GM19397 (cell line): Measurements from ENCODE around the gene DHCR24.
"Not testable (repeated sequence)": the region's sequence is repeated elsewhere in the genome, so short reads cannot be mapped to it uniquely, and the experiment has no call there.

ENCODE experiments used
- ATAC-seq: cut with Tn5 transposase; IDR thresholded peaks from one replicate; pipeline ENCODE4 v1.9.1; 2021; ENCODE audit warnings: mild to moderate bottlenecking, moderate library complexity; ENCODE audit not compliant: unreplicated experiment

Gene DHCR24

GRCh38 chr1:54888080-54888733 lies 1.2 kb upstream of the DHCR24 start:
- ATAC-seq = no peak

DNA sequence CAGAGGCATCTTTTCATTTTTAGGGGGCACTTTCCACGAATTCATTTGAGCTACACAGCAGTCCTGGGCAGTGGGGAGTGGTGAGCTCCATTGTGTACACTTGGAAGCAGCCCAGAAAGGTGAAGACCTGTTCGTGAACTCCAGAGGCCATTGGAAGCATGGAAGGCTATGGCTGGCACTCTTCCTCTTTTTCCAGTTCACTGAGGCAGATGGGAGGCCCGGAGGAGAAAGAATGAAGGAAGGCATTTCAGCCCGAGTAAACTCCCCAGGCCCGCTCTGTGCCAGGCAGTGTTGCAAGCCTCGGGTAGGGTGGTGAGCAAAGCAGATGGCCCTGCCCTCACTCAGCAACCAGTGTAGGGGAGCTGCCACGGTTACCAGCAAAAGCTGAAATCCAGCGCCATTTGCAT lies 673 bp upstream of the DHCR24 start:
- ATAC-seq = no peak

DNA sequence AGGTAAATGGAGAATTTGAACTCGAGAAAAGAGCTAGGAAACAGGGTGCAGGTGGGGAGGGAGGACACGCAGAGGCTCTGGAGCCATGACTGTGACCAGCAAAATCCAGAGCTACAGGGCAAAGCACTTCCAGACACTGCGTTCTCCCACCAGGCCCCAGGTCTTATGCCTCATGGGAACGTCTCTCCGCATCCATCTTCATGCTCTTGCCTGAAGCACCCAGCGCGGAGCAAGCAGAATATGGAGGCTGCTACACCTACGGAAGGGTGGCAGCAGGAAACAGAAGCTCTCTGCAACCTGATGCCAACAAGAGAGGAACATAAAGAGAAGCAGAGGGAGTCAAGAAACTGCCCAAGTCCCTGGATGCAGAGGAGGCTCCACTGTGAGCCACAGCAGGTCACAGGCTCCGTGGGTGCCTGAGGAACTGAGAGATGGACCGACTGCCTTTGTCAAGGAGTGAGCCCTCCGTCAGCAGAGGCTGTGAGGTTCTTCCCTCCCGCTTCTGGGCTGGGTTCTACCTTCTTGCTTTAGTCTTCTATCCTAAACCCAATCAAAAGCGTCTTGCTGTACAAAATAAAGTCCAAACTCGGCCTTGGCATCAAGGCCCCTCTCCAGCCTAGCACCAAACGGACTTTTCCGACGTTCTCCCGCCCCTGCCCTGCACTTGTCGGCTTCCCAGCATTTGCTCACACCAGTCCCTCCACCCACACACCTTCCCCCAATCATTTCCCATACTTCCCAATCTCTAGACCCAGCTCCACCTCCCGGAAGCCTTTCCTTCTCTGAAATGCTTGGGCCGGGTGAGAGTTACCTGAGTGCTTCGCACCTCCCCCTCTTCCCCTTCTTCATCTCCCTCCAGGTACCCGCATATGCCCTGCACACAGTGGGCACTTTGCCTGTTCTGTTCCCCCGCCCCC lies 930 bp downstream of the DHCR24 start:
- ATAC-seq = no peak

GRCh38 chr1:54885237-54885679 lies 1.7 kb downstream of the DHCR24 start:
- no peak for ATAC-seq

- ATAC-seq = no peak
These were observed 2.2 kb downstream of the DHCR24 start for GRCh38 chr1:54884768-54885167.

DNA sequence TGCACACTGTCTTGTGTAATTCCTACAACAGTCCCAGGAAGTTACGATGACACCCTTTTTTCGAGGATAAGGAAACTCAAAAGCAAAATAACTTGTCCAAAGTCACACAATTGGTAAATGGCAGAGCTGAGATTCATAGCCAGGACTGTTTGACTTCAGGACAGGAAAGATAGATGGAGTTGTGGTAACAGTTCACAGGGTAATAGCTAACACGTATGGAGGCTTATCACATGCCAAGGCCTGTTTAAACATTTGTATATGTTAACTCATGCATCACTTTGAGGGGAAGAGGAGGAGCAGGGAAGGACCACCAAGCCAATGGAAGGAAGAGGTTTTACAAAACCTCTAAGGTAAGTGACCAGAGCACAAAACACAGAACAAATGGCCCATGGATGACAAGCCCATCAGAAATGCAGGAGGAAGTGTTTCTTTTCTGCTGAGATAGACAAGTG lies 2.8 kb downstream of the DHCR24 start:
- ATAC-seq = no peak

DNA sequence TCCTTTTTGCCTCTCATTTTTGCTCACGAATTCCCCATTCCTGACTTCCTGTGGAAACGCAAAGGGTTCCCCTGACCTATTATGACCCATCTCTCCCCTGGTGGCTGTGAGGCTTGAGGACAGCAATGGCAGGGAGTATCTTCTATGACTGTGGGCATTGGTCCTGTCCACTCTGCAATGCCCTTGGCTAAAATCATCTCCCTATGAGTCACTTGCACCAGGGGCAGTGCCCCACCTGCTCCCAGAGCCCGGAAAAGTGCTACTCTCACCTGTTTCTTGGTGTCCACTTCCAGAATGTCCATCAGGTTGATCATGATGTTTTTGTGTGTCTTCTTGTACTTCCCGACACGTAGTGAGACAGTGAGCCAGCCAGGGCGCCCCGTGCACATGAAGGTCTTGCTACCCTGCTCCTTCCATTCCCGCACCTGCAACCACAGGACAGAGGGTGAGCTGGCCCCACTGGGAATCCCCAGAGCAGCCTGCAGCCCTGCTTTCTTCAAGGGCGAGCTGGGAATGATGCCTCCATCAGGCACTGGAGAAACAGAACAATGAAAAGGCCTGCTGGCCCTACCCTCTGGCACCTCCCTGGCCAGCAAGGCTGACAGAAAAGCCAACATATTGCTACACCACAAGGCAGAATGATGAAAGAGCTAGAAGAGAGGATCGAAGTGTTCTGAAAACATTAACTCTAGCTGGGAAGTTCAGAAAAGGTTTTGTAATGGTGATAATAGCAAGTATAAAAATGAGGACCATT lies 3.5 kb downstream of the DHCR24 start:
- ATAC-seq = no peak

DNA sequence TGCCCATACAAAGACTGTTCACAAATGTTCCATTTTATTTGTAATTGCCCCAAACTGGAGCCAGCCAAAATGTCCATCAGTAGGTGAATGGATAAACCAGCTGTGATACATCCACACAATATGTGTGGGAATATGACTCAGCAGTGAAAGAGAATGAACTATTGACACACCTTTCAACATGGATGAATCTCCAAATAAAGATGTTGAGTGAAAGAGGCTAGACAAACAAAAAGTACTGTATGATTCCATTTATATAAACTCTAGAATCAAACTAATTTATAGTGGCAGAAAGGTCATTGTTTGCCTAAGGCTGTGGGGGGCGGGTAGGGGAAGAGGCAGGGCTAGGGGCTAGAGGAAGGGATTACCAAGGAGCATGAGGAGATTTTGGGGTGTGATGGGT lies 4.5 kb downstream of the DHCR24 start:
- no peak for ATAC-seq

DNA sequence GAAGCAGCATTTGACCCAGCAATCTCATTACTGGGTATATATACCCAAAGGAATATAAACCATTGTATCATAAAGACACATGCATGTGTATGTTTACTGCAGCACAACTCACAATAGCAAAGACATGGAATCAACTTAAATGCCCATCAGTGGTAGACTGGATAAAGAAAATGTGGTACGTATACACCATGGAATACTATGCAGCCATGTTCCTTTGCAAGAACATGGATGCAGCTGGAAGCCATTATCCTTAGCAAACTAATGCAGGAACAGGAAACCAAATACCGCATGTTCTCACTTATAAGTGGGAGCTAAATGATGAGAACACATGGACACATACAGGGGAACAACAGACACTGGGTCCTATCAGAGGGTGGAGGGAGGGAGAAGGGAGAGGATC lies 5.4 kb downstream of the DHCR24 start:
- ATAC-seq = not testable (repeated sequence)

GRCh38 chr1:54879872-54880271 lies 7.1 kb downstream of the DHCR24 start:
- ATAC-seq = no peak

DNA sequence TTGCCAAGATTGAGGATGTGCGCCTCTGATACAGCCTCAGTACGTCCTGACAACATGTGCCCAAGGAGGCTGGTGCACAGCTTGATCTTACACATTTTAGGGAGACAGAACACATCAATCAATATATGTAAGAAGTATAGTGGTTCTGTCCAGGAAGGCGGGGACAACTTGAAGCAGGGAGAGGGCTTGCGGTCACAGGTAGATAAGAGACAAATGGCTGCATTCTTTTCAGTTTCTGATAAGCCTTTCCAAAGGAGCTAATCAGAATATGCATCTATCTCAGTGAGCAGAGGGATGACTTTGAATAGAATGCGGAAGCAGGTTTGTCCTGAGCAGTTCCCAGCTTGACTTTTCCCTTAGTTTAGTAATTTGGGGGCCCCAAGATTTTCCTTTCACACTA lies 10.2 kb downstream of the DHCR24 start:
- no peak for ATAC-seq

DNA sequence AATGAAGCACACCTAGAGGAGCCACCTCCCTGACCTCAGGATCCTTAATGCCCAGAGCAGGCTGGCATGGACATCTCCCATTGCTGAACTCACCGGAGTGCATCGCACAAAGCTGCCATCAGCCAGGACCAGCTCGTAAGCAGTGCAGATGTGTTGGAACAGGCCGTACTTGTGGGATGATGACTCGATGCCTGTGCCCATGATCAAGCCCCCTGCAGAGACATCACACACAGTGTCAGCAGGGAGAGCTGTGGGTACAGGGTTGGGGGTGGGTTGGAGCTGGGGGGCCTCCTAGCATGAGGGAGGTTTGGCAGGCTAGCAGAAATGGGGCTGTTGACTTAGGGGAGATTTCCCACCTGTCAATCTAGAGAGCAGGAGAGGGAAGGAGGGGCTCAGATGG lies 12.0 kb downstream of the DHCR24 start:
- no peak for ATAC-seq

DNA sequence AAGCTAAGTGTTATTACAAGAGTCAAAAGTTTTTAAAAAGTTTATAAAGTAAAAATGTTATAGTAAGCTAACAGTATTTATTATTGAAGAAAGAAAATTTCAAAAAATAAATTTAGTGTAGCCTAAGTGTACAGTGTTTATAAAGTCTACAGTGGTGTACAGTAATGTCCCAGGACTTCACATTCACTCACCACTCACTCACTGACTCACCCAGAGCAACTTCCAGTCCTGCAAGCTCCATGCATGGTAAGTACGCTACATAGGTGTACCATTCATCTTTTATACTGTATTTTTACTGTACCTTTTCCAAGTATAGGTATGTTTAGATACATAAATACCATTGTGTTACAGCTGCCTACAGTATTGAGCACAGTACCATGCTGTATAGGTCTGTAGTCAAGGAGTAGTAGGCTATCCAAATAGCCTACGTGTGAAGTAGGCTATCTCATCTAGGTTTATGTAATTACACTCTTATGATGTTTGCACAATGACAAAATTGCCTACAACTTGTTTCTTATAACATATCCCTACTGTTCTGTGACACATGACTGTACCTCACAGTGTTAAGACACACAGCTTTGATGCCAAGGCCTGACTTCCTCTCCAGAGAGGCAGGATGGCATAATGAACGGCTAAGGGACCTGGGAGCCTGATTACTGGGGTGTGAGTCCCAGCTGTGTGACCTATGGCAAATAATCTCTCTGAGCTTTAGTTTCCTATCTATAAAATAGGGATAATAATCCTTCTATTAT lies 12.7 kb downstream of the DHCR24 start:
- ATAC-seq = no peak

DNA sequence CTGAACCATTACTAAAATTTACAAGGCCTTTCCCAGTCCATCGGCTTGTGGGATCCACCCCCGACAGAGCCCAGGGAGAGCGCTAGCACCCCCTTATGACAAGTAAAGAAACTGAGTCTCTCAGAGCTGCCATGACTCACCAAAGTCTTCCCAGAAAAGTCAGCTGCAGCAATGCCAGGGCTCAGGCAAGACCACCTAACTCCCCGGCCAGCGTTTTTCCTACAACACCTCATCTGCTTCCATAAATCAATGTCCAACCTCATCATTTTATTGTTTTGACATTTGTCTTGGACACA lies 15.0 kb downstream of the DHCR24 start:
- no peak for ATAC-seq

DNA sequence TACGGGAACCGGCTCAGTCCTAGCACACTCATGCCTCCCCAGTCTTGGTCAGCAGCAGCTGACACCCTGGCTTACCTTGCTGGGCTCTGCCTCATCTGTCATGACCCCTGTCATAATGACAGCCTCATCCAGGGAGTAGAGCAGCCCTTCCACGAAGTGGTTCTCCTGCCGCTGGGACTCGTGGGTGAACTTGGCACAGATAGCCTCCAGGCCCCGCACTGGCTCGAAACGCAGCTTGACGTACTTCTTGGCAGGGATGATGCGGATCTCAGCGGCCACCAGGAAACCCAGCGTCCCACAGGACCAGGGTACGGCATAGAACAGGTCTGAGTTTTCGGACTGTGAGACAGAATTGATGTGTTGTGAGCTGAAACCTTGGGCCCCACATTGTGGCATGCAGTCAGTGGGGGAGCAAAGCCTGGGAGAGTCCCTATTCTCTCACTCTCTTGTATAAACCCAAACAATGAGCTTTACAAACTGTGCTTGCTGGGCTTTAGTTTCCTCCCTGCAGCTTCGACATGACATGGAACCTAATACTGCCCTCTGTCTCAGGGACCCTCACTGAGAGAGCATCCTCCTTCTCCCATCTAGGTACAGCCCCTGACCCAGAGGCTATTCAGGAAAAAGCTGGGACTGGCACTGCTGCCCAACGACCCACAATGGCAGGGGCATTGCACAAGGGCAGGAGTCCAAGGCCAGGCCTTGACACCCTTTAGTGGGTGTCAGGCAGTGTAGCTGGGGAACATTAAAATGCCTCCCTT lies 15.5 kb downstream of the DHCR24 start:
- no peak for ATAC-seq

GRCh38 chr1:54870869-54871268 lies 16.1 kb downstream of the DHCR24 start:
- ATAC-seq = no peak

- ATAC-seq = no peak
These were observed 17.7 kb downstream of the DHCR24 start for GRCh38 chr1:54869173-54869851.

DNA sequence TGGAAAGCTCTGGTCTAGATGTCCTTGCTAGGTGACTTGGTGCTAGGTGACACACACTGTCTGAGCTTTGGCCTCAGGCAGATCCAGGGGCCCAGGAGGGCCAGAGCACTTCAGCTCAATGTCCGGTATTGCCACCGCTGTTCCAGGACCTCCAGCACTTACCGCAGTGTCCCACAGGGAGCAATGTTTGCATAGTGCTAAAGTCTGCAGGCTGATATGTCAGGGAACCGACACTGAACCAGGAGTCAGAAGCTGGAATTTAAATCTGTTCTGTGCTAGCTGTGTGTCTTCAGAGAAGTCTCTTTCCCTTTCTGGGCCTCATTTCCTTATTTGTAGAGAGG lies 19.3 kb downstream of the DHCR24 start:
- ATAC-seq = no peak

- ATAC-seq = no peak
These were observed 19.9 kb downstream of the DHCR24 start for GRCh38 chr1:54866801-54867716.
